H1 (cell line): ENCODE results near the gene LLGL2. TPM values are rescaled to one million over a fixed set of nuclear protein-coding genes. Genes with fewer than 3 reads are reported as not detected.

Source experiments
- CTCF ChIA-PET: fragments of 300-600 bp; sonication (Branson Sonifier 250); formaldehyde crosslinking; loops from one replicate; lab custom pipeline; 2021; ENCODE audit not compliant: partially characterized antibody; lab: Charles Lee
- POLR2A ChIA-PET: fragments of 300-600 bp; sonication (Branson Sonifier 250); formaldehyde crosslinking; loops from one replicate; lab custom pipeline; 2021; ENCODE audit warnings: inconsistent platforms; ENCODE audit not compliant: partially characterized antibody; lab: Charles Lee
- DNase-seq, 2 experiments: peaks; one replicate each; pipeline versions ENCODE4 v3.0.0 to v3.0.0-alpha.2; 2010 to 2022; ENCODE audit warnings: low spot score in 2 of 2, low read depth in 1 of 2, mixed read lengths in 1 of 2
- FAIRE-seq: peaks from 2 replicates; lab custom pipeline; 2011; peaks lifted over from hg19 to GRCh38; lab: Jason Lieb, UNC
- H2AFZ ChIP-seq: 2 replicates; pipeline ENCODE4 v1.8.1; 2012; ENCODE audit warnings: low read length, inconsistent platforms
- H2AK5ac ChIP-seq: 2 replicates; pipeline ENCODE4 v1.6.1; 2013; ENCODE audit warnings: low read depth, low read length
- H2BK120ac ChIP-seq: replicated peaks from 2 replicates; pipeline ENCODE3; 2013; ENCODE audit warnings: low read depth, low read length, inconsistent platforms
- H2BK12ac ChIP-seq: 2 replicates; pipeline ENCODE4 v1.6.1; 2013; ENCODE audit warnings: low read depth, low read length
- H2BK15ac ChIP-seq: 2 replicates; pipeline ENCODE4 v1.6.1; 2013; ENCODE audit warnings: low read length
- H2BK20ac ChIP-seq: 2 replicates; pipeline ENCODE4 v1.6.1; 2013; ENCODE audit warnings: low read length
- H2BK5ac ChIP-seq: 2 replicates; pipeline ENCODE4 v1.6.1; 2013; ENCODE audit warnings: low read depth, low read length
- H3K14ac ChIP-seq: 2 replicates; pipeline ENCODE4 v1.6.1; 2013; ENCODE audit warnings: inconsistent platforms; ENCODE audit not compliant: insufficient read length
- H3K18ac ChIP-seq: 2 replicates; pipeline ENCODE4 v1.6.1; 2013; ENCODE audit warnings: low read length; ENCODE audit errors: extremely low read depth
- H3K23ac ChIP-seq: 2 replicates; pipeline ENCODE4 v1.6.1; 2013; ENCODE audit warnings: inconsistent platforms; ENCODE audit not compliant: insufficient read length
- H3K23me2 ChIP-seq: 2 replicates; pipeline ENCODE4 v1.6.1; 2013; ENCODE audit warnings: low read depth, low read length
- H3K27ac ChIP-seq: 2 replicates; pipeline ENCODE4 v1.6.1; 2011; ENCODE audit warnings: low read depth, low read length, inconsistent platforms
- H3K27me3 ChIP-seq, 4 experiments: replicated peaks in 1 of 4; 1 replicate in 1 of 4; 2 replicates in 3 of 4; pipeline versions ENCODE4 v1.6.1 to v1.8.1; 2011 to 2013; ENCODE audit warnings: low read length in 3 of 4, mild to moderate bottlenecking in 3 of 4, inconsistent platforms in 2 of 4, mixed read lengths in 2 of 4, moderate library complexity in 1 of 4; ENCODE audit not compliant: control insufficient read depth in 3 of 4, insufficient read depth in 3 of 4; ENCODE audit errors: extremely low read depth in 1 of 4
- H3K36me3 ChIP-seq, 4 experiments: 2 replicates each; pipeline versions ENCODE4 v1.6.1 to v1.8.1; 2011 to 2013; ENCODE audit warnings: mild to moderate bottlenecking in 4 of 4, low read length in 3 of 4, moderate library complexity in 2 of 4, control low read depth in 1 of 4, inconsistent platforms in 1 of 4; ENCODE audit not compliant: insufficient read depth in 4 of 4, control insufficient read depth in 2 of 4
- H3K4ac ChIP-seq: replicated peaks from 2 replicates; pipeline ENCODE3; 2013; ENCODE audit warnings: low read length, low read depth, mixed read lengths, inconsistent platforms; ENCODE audit not compliant: insufficient read length
- H3K4me1 ChIP-seq, 4 experiments: replicated peaks in 1 of 4; 1 replicate in 1 of 4; 2 replicates in 3 of 4; pipeline versions ENCODE4 v1.6.1 to v1.8.1; 2011 to 2013; ENCODE audit warnings: low read length in 3 of 4, inconsistent platforms in 2 of 4, mixed read lengths in 1 of 4; ENCODE audit not compliant: insufficient read depth in 4 of 4, control insufficient read depth in 3 of 4
- H3K4me2 ChIP-seq, 2 experiments: 2 replicates each; pipeline versions ENCODE4 v1.6.1 to v1.8.1; 2011 to 2013; ENCODE audit warnings: low read depth in 2 of 2, low read length in 2 of 2, control low read depth in 1 of 2, inconsistent platforms in 1 of 2, mild to moderate bottlenecking in 1 of 2; ENCODE audit not compliant: insufficient read depth in 1 of 2
- H3K4me3 ChIP-seq, 4 experiments: fragments of 200-600, 300-600 bp in 1 of 4; sonication (generic), shearing (Covaris generic), sonication (Bioruptor Twin) in 1 of 4; 2 replicates each; pipeline versions ENCODE4 v1.5.1 to v1.8.1; 2011 to 2016; ENCODE audit warnings: low read length in 4 of 4, low read depth in 3 of 4, control low read depth in 2 of 4, inconsistent platforms in 2 of 4, mild to moderate bottlenecking in 2 of 4, mixed read lengths in 1 of 4, moderate library complexity in 1 of 4; ENCODE audit not compliant: insufficient read depth in 2 of 4; ENCODE audit errors: extremely low read depth in 1 of 4
- H3K56ac ChIP-seq: replicated peaks from 2 replicates; pipeline ENCODE3; 2013; ENCODE audit warnings: low read depth, mild to moderate bottlenecking, mixed read lengths, low read length, inconsistent platforms; ENCODE audit not compliant: insufficient read length
- H3K79me1 ChIP-seq: 2 replicates; pipeline ENCODE4 v1.6.1; 2013; ENCODE audit warnings: low read depth, low read length, control low read depth
- H3K79me2 ChIP-seq, 2 experiments: 2 replicates each; pipeline versions ENCODE4 v1.6.1 to v1.8.1; 2012 to 2013; ENCODE audit warnings: low read length in 2 of 2, mild to moderate bottlenecking in 2 of 2, inconsistent platforms in 1 of 2; ENCODE audit not compliant: insufficient read depth in 2 of 2, control insufficient read depth in 1 of 2
- H3K9ac ChIP-seq, 4 experiments: replicated peaks in 1 of 4; 1 replicate in 1 of 4; 2 replicates in 3 of 4; pipeline versions ENCODE4 v1.6.1 to v1.8.1; 2011 to 2013; ENCODE audit warnings: low read depth in 3 of 4, low read length in 3 of 4, control low read depth in 2 of 4, mild to moderate bottlenecking in 2 of 4, moderate library complexity in 2 of 4, inconsistent platforms in 1 of 4; ENCODE audit errors: extremely low read depth in 1 of 4
- H3K9me3 ChIP-seq, 2 experiments: 2 replicates each; pipeline versions ENCODE4 v1.6.1 to v1.8.1; 2012 to 2013; ENCODE audit warnings: mild to moderate bottlenecking in 2 of 2, moderate library complexity in 2 of 2, control low read depth in 1 of 2, inconsistent platforms in 1 of 2, low read depth in 1 of 2, low read length in 1 of 2, mixed read lengths in 1 of 2; ENCODE audit not compliant: insufficient read depth in 2 of 2
- H4K20me1 ChIP-seq, 2 experiments: replicated peaks in 1 of 2; 2 replicates each; pipeline versions ENCODE3 to v1.8.1; 2011 to 2013; ENCODE audit warnings: inconsistent platforms in 2 of 2, low read length in 2 of 2, mild to moderate bottlenecking in 1 of 2; ENCODE audit not compliant: insufficient read depth in 2 of 2, control insufficient read depth in 1 of 2
- H4K5ac ChIP-seq: 2 replicates; pipeline ENCODE4 v1.6.1; 2013; ENCODE audit warnings: low read length, low read depth, mixed read lengths, inconsistent platforms; ENCODE audit not compliant: insufficient read length
- H4K8ac ChIP-seq: 2 replicates; pipeline ENCODE4 v1.8.0; 2013; ENCODE audit warnings: mild to moderate bottlenecking, moderate library complexity, low read length, inconsistent platforms; ENCODE audit not compliant: insufficient read depth; ENCODE audit errors: extremely low read depth
- H4K91ac ChIP-seq: replicated peaks from 2 replicates; pipeline ENCODE3; 2013; ENCODE audit warnings: low read length, mixed read lengths, inconsistent platforms; ENCODE audit not compliant: insufficient read length
- CBX5 ChIP-seq: fragments of 300-800, 300-1000 bp; sonication (generic); IDR thresholded peaks from 2 replicates; pipeline ENCODE4 v1.7.1; 2016; ENCODE audit warnings: antibody characterized with exemption, low read length, low read depth
- POU5F1 ChIP-seq: IDR thresholded peaks from 2 replicates; pipeline ENCODE4 v1.6.1; 2011; ENCODE audit warnings: low read depth, mild to moderate bottlenecking, low read length, moderate library complexity
- TEAD4 ChIP-seq: IDR thresholded peaks from 2 replicates; pipeline ENCODE4 v1.6.1; 2012; ENCODE audit warnings: low read depth, low read length, inconsistent platforms, mixed read lengths
- YY1 ChIP-seq: IDR thresholded peaks from 2 replicates; pipeline ENCODE4 v1.6.1; 2011; ENCODE audit warnings: low read depth, mild to moderate bottlenecking, low read length
- WGBS, 2 experiments: shearing (Covaris generic) in 1 of 2; methylation state at CpG; one replicate each; pipeline versions ENCODE4 v1.1.6 to v1.1.7; 2013 to 2015; ENCODE audit warnings: low lambda C conversion rate in 2 of 2, mixed read lengths in 2 of 2, inconsistent platforms in 1 of 2, low coverage in 1 of 2, missing lambda C conversion rate in 1 of 2; ENCODE audit not compliant: insufficient replicate concordance in 2 of 2, insufficient coverage in 1 of 2, insufficient read length in 1 of 2; ENCODE audit errors: extremely low coverage in 1 of 2, missing lambda C conversion rate in 1 of 2; 5-methylcytosine and 5-hydroxymethylcytosine counted together
- polyA plus RNA-seq, 7 experiments: library from polyadenylated mRNA; depleted of rRNA in 3 of 7; stranded (reverse) in 5 of 7; unstranded in 2 of 7; fragments of >200 nt in 5 of 7; fragments of 200-250 nt in 2 of 7; gene quantifications; 1 replicate in 5 of 7; 2 replicates in 1 of 7; 4 replicates in 1 of 7; pipeline versions ENCODE4 v1.2.1 to v1.2.3, GENCODE V29; 2011 to 2013; ENCODE audit warnings: missing spikeins in 2 of 7, mixed read lengths in 2 of 7
- total RNA-seq: library from RNA; stranded (reverse); fragmentation: NEBNext Ultra II Directional; extraction: Animal tissue kit (Norgen Biotek cat#: 25700); gene quantifications from 2 replicates; pipeline ENCODE4 v1.2.1, GENCODE V29; 2021

LLGL2 gene
- total and polyA plus RNA-seq, 2 of the 8 experiments (the other 6 are each of a cell fraction or from before 2014, with no cell fraction given): 64.5 to 77.1 TPM

GRCh38 chr17:75481194-75482068 is 44.1 kb upstream of the LLGL2 start:
- Histone ChIP-seq H2AFZ (no peak overlapping the region), H3K79me1 (no peaks in the 10 kb centered on the region; the same call in 1 of the 2 replicates), H4K20me1 (peaks cover 0 to 3% of the 10 kb centered on the region in 2 experiments), H3K4ac (no peak overlapping the region), H2BK15ac (no peak overlapping the region), H4K91ac (no peak overlapping the region), H2BK120ac (no peak overlapping the region), H2AK5ac (no peak overlapping the region), H3K27ac (peak overlapping the region; percentile 38; the same call in 1 of the 2 replicates), H3K27me3 (no peaks in the 10 kb centered on the region), H2BK5ac (no peak overlapping the region), H3K4me2 (no peak overlapping the region), H3K23me2 (no peaks in the 10 kb centered on the region), H3K4me1 (peaks cover 0 to 7% (median under 1%) of the 10 kb centered on the region in 4 experiments; a peak in 4 of 7 replicates), H3K56ac (no peak overlapping the region), H2BK12ac (no peak overlapping the region), H3K9me3 (no peaks in the 10 kb centered on the region), H3K14ac (no peak overlapping the region), H3K79me2 (no peaks in the 10 kb centered on the region), H3K4me3 (no peak overlapping the region), H2BK20ac (no peak overlapping the region), H3K18ac (no peak overlapping the region), H4K5ac (no peak overlapping the region), H3K9ac (no peak overlapping the region), H3K36me3 (0 out of 8 replicates have a peak, but pooled peaks cover 0 to 4% (median 0%) of the 10 kb centered on the region in 4 experiments), H4K8ac (peak overlapping the region; percentile 86; the same call in 1 of the 2 replicates), H3K23ac (no peak overlapping the region)
- WGBS, 2 experiments: 92% methylated on average over 13 of the region's 13 CpGs; no CpG with 5 or more reads in 1 of the 2 experiments
- FAIRE-seq (no peak), DNase-seq (no peak)
- CTCF ChIA-PET: interaction anchor here (1.1 to 5.6 kb wide), 7 partner anchors 15 to 367 kb away, joined by 3 to 31 read pairs (median 5); partner anchors contain the start of gene MIF4GD
- POLR2A ChIA-PET: interaction anchor here (1.2 kb wide), 1 partner anchor 21 kb away, joined by 3 read pairs; no protein-coding TSS in a partner anchor
- TF ChIP-seq YY1 (no peak), POU5F1 (no peak), TEAD4 (no peak), CBX5 (no peak)
